D721Med (cell line): Measurements from ENCODE around the gene MAPK8IP2.

Experiments used
- DNase-seq: peaks from one replicate; pipeline ENCODE4 v3.0.0; 2011; ENCODE audit warnings: low spot score; ENCODE audit not compliant: insufficient read length
- FAIRE-seq: peaks from 2 replicates; lab custom pipeline; 2011; peaks lifted over from hg19 to GRCh38; lab: Jason Lieb, UNC
- TF ChIP-seq, protein P1 (sequence below): IDR thresholded peaks from 2 replicates; pipeline ENCODE4 v1.5.1; 2012; ENCODE audit warnings: mild to moderate bottlenecking, control low read depth; ENCODE audit not compliant: insufficient read depth; ENCODE audit errors: missing control alignments

Gene MAPK8IP2

DNA sequence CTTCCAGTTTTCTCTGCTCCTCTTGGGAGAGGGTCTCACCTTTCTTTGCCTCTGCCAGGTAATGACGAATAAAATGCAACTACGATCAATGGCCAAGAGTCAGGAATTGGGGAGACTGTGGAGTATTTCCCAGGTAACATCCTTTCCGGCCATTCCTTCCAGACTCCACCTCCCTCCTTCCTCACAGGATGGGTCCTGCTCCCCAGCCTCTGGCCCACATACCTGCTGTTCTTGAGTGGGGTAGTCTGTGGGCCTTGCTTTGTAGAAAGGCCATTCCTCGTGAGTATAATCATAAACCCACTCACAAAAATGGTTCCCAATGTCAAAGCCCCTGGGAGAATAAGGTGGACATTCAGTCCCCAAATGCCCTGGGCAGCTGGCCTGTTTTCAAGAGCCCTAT lies 20.8 kb upstream of the MAPK8IP2 start:
- no peak for FAIRE-seq
- no peak for DNase-seq
- TF ChIP-seq, protein P1, sequence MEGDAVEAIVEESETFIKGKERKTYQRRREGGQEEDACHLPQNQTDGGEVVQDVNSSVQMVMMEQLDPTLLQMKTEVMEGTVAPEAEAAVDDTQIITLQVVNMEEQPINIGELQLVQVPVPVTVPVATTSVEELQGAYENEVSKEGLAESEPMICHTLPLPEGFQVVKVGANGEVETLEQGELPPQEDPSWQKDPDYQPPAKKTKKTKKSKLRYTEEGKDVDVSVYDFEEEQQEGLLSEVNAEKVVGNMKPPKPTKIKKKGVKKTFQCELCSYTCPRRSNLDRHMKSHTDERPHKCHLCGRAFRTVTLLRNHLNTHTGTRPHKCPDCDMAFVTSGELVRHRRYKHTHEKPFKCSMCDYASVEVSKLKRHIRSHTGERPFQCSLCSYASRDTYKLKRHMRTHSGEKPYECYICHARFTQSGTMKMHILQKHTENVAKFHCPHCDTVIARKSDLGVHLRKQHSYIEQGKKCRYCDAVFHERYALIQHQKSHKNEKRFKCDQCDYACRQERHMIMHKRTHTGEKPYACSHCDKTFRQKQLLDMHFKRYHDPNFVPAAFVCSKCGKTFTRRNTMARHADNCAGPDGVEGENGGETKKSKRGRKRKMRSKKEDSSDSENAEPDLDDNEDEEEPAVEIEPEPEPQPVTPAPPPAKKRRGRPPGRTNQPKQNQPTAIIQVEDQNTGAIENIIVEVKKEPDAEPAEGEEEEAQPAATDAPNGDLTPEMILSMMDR, result no peak

- TF ChIP-seq, protein P1, result no peak
- no peak for FAIRE-seq
Observed at GRCh38 chr22:50581031-50581949, 19.3 kb upstream of the MAPK8IP2 start.

DNA sequence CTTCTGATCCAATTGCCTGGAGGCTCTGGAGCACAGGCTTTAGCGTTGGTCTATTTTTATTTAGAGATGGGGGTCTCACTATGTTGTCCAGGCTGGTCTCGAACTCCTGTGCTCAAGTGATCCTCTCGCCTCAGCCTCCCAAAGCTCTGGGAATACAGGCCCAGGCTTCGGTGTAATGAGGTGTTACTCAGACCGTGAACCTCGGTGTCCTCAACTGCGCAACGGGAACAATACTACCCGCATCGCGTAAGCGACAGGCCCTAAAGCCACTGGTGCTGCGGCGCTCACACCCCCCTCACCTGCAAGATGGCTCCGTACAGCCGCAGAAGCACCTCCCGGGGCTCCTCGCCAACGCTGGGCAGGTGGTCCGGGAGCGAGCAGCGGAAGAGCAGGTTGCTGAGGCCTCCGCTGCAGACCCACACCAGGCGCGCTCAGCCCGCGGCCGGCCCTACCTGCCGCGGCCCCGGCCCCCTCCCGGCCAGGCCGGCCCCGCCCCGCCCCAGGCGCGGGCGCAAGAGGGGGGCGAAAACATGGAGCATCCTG lies 18.6 kb upstream of the MAPK8IP2 start:
- FAIRE-seq (no peak), DNase-seq (no peak)
- TF ChIP-seq, protein P1, result no peak

More at GRCh38 chr22:50581031-50581949, 19.3 kb upstream of the MAPK8IP2 start:
- no peak for DNase-seq

- TF ChIP-seq, protein P1, result no peak
- FAIRE-seq (no peak), DNase-seq (peak; percentile 77)
Observed at GRCh38 chr22:50582493-50583293, 17.9 kb upstream of the MAPK8IP2 start, which contains the start of gene CHKB. TSS of gene CHKB (minus strand) at chr22:50582849. CDS start at chr22:50582781, 68 bp downstream.

- no peak for FAIRE-seq
- TF ChIP-seq, protein P1, result no peak
- no peak for DNase-seq
Observed at GRCh38 chr22:50583294-50583861, 17.2 kb upstream of the MAPK8IP2 start.

GRCh38 chr22:50584106-50585096 lies 16.2 kb upstream of the MAPK8IP2 start:
- TF ChIP-seq, protein P1, result no peak
- FAIRE-seq (no peak), DNase-seq (no peak)
